Kidney epithelial cell (primary cell): Measurements from ENCODE around the gene SYT14. TPM values are rescaled to one million over a fixed set of nuclear protein-coding genes. Genes with fewer than 3 reads are reported as not detected.

Experiments
- DNase-seq: peaks from one replicate; pipeline ENCODE4 v3.0.0-alpha.2; 2010; ENCODE audit warnings: low read depth
- H3K27me3 ChIP-seq: 2 replicates; pipeline ENCODE4 v1.6.0; 2011; ENCODE audit warnings: low read length; ENCODE audit not compliant: control insufficient read depth, insufficient read depth
- H3K36me3 ChIP-seq: 2 replicates; pipeline ENCODE4 v1.5.1; 2011; ENCODE audit warnings: low read length; ENCODE audit not compliant: control insufficient read depth, insufficient read depth
- H3K4me3 ChIP-seq: 2 replicates; pipeline ENCODE4 v1.5.1; 2011; ENCODE audit warnings: low read depth, mild to moderate bottlenecking, control low read depth, low read length
- CTCF ChIP-seq: IDR thresholded peaks from 2 replicates; pipeline ENCODE4 v1.5.1; 2011; ENCODE audit warnings: mild to moderate bottlenecking, moderate library complexity, low read length, control low read depth, inconsistent platforms; ENCODE audit not compliant: insufficient read depth, poor library complexity, severe bottlenecking
- total RNA-seq: library from RNA; depleted of rRNA; stranded (reverse); fragments of >200 nt; gene quantifications from 2 replicates; pipeline ENCODE4 v1.2.3, GENCODE V29; 2015

Gene SYT14
- total RNA-seq, 1 donor from 2014 or later, result 32.6 TPM

DNA sequence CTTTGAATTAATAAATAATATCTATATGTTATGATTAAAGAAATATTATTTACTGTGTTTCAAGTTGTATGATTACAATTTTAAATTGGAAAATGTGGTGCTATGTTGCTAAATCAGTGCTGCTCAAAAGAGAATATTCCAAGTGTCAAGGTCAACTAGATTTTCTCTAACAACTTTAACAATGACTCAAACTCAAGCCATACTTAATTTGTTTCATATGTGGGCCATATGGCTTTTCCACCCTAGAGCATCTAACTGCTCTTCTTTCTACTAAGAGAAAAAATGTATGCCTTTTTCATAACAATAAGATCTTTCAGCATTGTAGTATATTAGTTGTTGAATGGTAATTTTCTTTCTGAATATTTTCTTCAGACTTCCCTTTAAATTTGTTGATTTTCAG is 8.3 kb upstream of the SYT14 start:
- H3K4me3 ChIP-seq, result no peak overlapping the region
- no peak for TF ChIP-seq CTCF
- no peaks in the 10 kb centered on the region for H3K27me3 ChIP-seq
- no peak for DNase-seq
- no peaks in the 10 kb centered on the region for H3K36me3 ChIP-seq

- Histone ChIP-seq H3K4me3 (no peak overlapping the region), H3K27me3 (no peaks in the 10 kb centered on the region), H3K36me3 (no peaks in the 10 kb centered on the region)
- no peak for TF ChIP-seq CTCF
- no peak for DNase-seq
Observed at GRCh38 chr1:209931141-209931540, 6.9 kb upstream of the SYT14 start.

DNA sequence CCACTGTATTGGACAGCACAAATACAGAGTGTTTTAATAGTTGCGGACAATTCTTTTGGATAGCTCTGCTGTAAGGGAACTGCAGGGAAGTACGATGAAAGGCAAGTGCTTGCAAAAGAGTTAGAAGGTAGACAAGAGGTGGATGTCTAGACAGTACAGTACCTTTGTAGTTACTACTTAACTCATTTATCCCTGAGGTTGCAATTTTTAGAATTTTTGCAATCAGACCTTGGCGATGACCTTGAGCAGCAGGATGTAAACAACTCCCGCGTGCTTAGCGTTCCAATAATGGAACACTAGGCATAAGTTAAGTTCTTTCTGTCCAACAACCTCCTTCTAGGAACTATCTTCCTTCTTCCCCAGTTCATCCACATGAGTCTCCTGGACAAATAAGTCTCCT is 1.9 kb upstream of the SYT14 start:
- Histone ChIP-seq H3K4me3 (no peak overlapping the region), H3K27me3 (no peaks in the 10 kb centered on the region), H3K36me3 (no peaks in the 10 kb centered on the region)
- DNase-seq, result no peak
- TF ChIP-seq CTCF, result no peak

GRCh38 chr1:209945377-209945776 is 7.4 kb downstream of the SYT14 start:
- no peak for DNase-seq
- TF ChIP-seq CTCF, result no peak
- Histone ChIP-seq H3K4me3 (no peak overlapping the region), H3K27me3 (no peaks in the 10 kb centered on the region), H3K36me3 (no peaks in the 10 kb centered on the region)

- no peak for DNase-seq
- no peaks in the 10 kb centered on the region for H3K27me3 ChIP-seq
- H3K4me3 ChIP-seq, result no peak overlapping the region
- TF ChIP-seq CTCF, result no peak
- H3K36me3 ChIP-seq, result no peaks in the 10 kb centered on the region
Observed at GRCh38 chr1:209948155-209948554, 10.1 kb downstream of the SYT14 start.

GRCh38 chr1:209956116-209956515 is 18.1 kb downstream of the SYT14 start:
- no peaks in the 10 kb centered on the region for H3K36me3 ChIP-seq
- DNase-seq, result no peak
- no peak for TF ChIP-seq CTCF
- H3K4me3 ChIP-seq, result no peak overlapping the region
- no peaks in the 10 kb centered on the region for H3K27me3 ChIP-seq
